GM10847 (cell line): ENCODE measurements around the gene SAMD7.

Experiments used
- POLR2A ChIP-seq: IDR thresholded peaks from 2 replicates; pipeline ENCODE4 v1.6.1; 2011; ENCODE audit not compliant: insufficient read length; ENCODE audit errors: extremely low read depth

The SAMD7 gene

DNA sequence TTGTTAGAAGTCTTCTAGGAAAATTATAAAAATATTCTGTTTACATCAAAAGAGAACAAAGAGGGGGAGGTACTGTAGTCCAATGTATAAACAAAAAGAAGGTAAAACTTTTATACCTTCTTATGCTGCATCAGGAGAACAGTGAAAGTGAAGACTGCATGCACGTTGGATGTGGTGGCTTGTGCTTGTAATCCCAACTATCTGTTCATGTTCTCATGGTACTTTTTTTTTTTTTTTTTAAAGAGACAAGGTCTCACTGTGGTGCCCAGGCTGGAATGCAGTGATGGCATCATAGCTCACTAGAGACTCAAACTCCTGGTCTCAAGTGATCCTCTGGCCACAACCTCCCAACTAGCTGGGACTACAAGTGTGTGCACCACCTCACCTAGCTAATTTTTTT is 59.5 kb downstream of the SAMD7 start:
- TF ChIP-seq POLR2A: no peak

DNA sequence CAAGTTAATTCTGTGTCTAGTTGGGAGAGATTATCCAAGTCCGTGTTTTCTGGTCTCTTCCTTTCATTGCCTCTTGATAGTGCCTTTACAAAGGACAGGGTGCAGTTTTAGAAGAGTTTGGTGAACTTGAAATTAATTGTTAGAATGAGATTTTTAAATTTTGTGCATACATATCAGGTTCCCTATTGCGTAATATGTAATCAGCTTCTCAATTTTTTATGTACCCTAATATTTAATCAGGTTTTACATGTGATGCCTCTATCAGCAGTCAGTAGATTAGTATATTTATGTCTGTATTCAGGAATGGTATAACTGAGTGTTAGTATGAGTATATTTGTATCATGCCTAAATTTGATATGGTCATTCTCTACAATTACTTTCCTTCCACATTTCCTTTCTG is 60.1 kb downstream of the SAMD7 start:
- no peak for TF ChIP-seq POLR2A

DNA sequence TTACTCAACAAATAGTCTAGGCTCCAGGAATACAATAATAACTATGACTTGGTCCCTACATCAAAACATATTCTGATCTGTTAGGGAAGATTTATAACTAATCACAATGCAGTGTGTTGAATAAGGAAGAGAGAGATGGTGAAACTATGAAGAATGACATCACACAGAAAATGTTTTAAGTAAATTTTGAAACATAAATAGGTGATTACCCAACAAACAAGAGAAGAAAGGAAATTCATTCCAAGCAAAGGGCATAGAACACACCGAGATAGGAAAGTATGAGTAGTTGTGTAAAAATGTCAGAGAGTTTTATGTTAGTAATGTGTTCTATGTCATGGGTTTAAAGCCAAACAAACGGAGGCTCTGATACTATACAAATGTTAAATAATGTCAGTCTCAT is 68.7 kb downstream of the SAMD7 start:
- no peak for TF ChIP-seq POLR2A

DNA sequence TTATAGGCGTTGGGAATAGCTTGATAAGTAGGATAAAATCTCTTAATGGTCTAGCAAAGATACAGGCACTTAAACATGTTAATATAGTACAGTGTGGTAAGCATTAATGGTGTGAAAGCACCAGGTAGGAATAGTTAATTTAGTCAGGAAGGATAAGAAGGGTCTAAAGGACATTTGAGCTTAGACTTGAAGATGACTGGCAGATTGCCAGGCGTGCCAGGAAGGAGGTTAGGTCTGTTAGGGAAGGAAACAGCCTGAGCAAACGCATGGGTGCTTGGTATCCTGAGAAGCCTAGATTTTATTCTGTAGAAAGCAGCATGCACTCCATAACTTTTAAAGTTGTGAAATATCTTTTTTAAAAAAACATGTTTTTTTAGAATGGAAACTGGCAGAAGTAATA is 72.9 kb downstream of the SAMD7 start:
- no peak for TF ChIP-seq POLR2A
